K562 (cell line): Measurements from ENCODE around the gene PPIL4. TPM values are rescaled to one million over a fixed set of nuclear protein-coding genes. Genes with fewer than 3 reads are reported as not detected.
A peak's percentile ranks its signal among the peaks of the same experiment; 100 is the strongest.

Experiments
- NFRKB ChIP-seq: fragments of 450-650 bp; IDR thresholded peaks from 2 replicates; pipeline ENCODE4 v1.6.1; 2016; ENCODE audit warnings: low read depth
- YBX1 ChIP-seq: fragments of 450-650 bp; IDR thresholded peaks from 2 replicates; pipeline ENCODE4 v1.7.1; 2016; ENCODE audit warnings: mild to moderate bottlenecking
- ZNF274 ChIP-seq: IDR thresholded peaks from 2 replicates; pipeline ENCODE4 v1.6.1; 2011; ENCODE audit warnings: low read depth, mild to moderate bottlenecking, low read length, moderate library complexity, borderline replicate concordance
- polyA plus RNA-seq, 8 experiments: library from polyadenylated mRNA; depleted of rRNA in 4 of 8; stranded (reverse) in 5 of 8; unstranded in 3 of 8; fragments of >200 nt; fragmentation: Nextera tagmentation in 2 of 8; fragmentation: Illumina TruSeq in 1 of 8; extraction: Ambion mirVana in 2 of 8; extraction: Trizol in 1 of 8; gene quantifications; 2 replicates each; pipeline versions ENCODE4 v1.2.1 to v1.2.3, GENCODE V29; 2011 to 2014; ENCODE audit warnings: inconsistent platforms in 1 of 8, missing spikeins in 1 of 8
- total RNA-seq, 7 experiments: library from RNA; depleted of rRNA in 6 of 7; stranded (reverse); fragments of >200 nt in 6 of 7; fragmentation: Illumina TruSeq in 2 of 7; extraction: Trizol in 2 of 7; gene quantifications; 2 replicates each; pipeline versions ENCODE4 v1.2.1 to v1.2.3, GENCODE V29; 2011 to 2021; ENCODE audit warnings: low replicate concordance in 1 of 7
- TF ChIP-seq, protein P1 (sequence below), 2 experiments: fragments of 450-650 bp; formaldehyde crosslinking in 1 of 2; IDR thresholded peaks; 2 replicates each; pipeline versions ENCODE4 v1.4.0 to v1.6.1; 2014 to 2020; ENCODE audit warnings: mild to moderate bottlenecking in 2 of 2, borderline replicate concordance in 1 of 2, low read depth in 1 of 2
- TF ChIP-seq, protein P2 (sequence below): sonication (generic); formaldehyde crosslinking; IDR thresholded peaks from 2 replicates; pipeline ENCODE4 v1.8.0; 2023; ENCODE audit warnings: mild to moderate bottlenecking, missing genetic modification reagents

Gene PPIL4
- total and polyA plus RNA-seq, 9 of the 15 experiments (the other 6 are each of a cell fraction or from before 2014, with no cell fraction given) = 14.5 to 55.2 (median 45.9) TPM

DNA sequence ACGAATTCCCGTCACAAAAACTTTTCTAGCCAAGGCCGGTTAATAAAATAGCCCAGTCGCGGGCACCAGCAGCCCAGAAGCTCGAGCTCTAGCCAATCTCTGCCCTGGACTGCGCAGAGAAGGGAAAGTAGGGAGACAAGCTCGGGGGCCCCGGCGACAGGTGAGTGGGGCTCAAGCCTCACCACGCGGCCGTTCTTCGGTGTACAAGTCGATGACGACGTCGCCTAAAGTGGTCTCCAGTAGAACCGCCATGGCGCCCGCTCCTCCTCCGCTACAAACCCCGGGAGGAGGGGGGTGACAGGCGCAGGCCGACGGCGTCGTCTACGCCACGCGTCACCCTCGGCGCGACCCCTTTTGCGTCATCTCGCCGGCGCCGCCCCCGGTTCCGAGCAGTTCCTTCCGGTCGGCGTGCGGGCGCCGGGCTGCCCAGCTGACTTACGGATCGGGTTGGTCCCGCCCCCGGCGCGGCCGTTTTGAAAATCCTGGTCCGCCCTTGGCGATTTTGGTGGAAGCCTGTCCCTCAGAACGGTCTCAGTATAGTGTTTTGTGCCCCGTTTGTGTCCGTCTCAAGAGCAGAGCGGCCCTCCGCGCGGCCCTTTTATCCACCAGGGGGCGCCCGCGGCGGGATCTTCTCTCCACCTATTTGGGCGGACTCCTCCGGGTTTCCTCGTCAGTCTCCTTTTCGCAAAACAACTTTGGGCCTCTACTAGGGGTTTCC is at the start of gene PPIL4 (continued):
- TF ChIP-seq, protein P1, sequence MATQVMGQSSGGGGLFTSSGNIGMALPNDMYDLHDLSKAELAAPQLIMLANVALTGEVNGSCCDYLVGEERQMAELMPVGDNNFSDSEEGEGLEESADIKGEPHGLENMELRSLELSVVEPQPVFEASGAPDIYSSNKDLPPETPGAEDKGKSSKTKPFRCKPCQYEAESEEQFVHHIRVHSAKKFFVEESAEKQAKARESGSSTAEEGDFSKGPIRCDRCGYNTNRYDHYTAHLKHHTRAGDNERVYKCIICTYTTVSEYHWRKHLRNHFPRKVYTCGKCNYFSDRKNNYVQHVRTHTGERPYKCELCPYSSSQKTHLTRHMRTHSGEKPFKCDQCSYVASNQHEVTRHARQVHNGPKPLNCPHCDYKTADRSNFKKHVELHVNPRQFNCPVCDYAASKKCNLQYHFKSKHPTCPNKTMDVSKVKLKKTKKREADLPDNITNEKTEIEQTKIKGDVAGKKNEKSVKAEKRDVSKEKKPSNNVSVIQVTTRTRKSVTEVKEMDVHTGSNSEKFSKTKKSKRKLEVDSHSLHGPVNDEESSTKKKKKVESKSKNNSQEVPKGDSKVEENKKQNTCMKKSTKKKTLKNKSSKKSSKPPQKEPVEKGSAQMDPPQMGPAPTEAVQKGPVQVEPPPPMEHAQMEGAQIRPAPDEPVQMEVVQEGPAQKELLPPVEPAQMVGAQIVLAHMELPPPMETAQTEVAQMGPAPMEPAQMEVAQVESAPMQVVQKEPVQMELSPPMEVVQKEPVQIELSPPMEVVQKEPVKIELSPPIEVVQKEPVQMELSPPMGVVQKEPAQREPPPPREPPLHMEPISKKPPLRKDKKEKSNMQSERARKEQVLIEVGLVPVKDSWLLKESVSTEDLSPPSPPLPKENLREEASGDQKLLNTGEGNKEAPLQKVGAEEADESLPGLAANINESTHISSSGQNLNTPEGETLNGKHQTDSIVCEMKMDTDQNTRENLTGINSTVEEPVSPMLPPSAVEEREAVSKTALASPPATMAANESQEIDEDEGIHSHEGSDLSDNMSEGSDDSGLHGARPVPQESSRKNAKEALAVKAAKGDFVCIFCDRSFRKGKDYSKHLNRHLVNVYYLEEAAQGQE (IDR thresholded peaks at IDR 0.05; ENCODE audit: borderline replicate concordance) = peak; percentile 94
- TF ChIP-seq, protein P1 (CRISPR knock-in tag; IDR thresholded peaks at IDR 0.05; ENCODE audit: low read depth) = peak; percentile 62; the same call in 1 of the 2 replicates
- TF ChIP-seq YBX1 (no peak), NFRKB (peak; percentile 88), ZNF274 (no peak)
- TF ChIP-seq, protein P2, sequence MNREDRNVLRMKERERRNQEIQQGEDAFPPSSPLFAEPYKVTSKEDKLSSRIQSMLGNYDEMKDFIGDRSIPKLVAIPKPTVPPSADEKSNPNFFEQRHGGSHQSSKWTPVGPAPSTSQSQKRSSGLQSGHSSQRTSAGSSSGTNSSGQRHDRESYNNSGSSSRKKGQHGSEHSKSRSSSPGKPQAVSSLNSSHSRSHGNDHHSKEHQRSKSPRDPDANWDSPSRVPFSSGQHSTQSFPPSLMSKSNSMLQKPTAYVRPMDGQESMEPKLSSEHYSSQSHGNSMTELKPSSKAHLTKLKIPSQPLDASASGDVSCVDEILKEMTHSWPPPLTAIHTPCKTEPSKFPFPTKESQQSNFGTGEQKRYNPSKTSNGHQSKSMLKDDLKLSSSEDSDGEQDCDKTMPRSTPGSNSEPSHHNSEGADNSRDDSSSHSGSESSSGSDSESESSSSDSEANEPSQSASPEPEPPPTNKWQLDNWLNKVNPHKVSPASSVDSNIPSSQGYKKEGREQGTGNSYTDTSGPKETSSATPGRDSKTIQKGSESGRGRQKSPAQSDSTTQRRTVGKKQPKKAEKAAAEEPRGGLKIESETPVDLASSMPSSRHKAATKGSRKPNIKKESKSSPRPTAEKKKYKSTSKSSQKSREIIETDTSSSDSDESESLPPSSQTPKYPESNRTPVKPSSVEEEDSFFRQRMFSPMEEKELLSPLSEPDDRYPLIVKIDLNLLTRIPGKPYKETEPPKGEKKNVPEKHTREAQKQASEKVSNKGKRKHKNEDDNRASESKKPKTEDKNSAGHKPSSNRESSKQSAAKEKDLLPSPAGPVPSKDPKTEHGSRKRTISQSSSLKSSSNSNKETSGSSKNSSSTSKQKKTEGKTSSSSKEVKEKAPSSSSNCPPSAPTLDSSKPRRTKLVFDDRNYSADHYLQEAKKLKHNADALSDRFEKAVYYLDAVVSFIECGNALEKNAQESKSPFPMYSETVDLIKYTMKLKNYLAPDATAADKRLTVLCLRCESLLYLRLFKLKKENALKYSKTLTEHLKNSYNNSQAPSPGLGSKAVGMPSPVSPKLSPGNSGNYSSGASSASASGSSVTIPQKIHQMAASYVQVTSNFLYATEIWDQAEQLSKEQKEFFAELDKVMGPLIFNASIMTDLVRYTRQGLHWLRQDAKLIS (CRISPR knock-in tag) = no peak; the same call in 1 of the 2 replicates
